Measurements from ENCODE around the gene LPP. TPM values are rescaled to one million over a fixed set of nuclear protein-coding genes. Genes with fewer than 3 reads are reported as not detected.

Gene LPP
- total RNA-seq, 1 experiment from 2014 or later = 148 TPM

DNA sequence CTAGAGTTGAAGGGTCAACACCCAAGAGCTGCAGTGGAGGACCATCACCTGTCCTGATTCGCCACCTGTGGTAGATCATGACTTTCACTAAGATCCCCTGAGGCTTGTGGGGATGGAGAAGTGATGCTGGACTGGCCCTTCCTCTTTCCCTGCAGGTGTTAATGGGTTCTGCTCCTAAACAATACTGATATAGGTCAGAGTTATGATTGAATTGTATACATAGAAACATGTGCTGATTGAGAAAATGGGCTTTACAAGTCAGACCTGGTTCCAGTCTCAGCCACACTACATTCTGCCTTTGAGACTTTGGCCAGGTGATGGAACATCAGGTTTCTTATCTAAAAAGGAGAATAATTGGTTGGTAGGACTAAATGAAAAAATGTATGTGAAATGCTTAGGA lies 598.9 kb downstream of the LPP start:
- Histone ChIP-seq H3K9me3 (ENCODE audit: insufficient read depth, low read depth) (no peaks in the 10 kb centered on the region), H3K79me2 (ENCODE audit: low read depth) (no peaks in the 10 kb centered on the region), H3F3A (ENCODE audit: insufficient read depth, low read depth) (no peaks in the 10 kb centered on the region), H4K20me1 (ENCODE audit: insufficient read depth) (no peaks in the 10 kb centered on the region), H3K4me2 (no peak overlapping the region), H3K27me3 (ENCODE audit: insufficient read depth, low read depth) (no peaks in the 10 kb centered on the region), H3K27ac (no peak overlapping the region), H3K4me1 (replicated peaks; ENCODE audit: insufficient read depth) (no peaks in the 10 kb centered on the region), H3K36me3 (ENCODE audit: low read depth) (no peaks in the 10 kb centered on the region), H3K9me2 (ENCODE audit: insufficient read depth) (no peaks in the 10 kb centered on the region), H2AFZ (no peak overlapping the region), H3K4me3 (no peak overlapping the region)
- POLR2A ChIA-PET (ENCODE audit: unreplicated experiment) = no interaction called here
- TF ChIP-seq, protein P1, sequence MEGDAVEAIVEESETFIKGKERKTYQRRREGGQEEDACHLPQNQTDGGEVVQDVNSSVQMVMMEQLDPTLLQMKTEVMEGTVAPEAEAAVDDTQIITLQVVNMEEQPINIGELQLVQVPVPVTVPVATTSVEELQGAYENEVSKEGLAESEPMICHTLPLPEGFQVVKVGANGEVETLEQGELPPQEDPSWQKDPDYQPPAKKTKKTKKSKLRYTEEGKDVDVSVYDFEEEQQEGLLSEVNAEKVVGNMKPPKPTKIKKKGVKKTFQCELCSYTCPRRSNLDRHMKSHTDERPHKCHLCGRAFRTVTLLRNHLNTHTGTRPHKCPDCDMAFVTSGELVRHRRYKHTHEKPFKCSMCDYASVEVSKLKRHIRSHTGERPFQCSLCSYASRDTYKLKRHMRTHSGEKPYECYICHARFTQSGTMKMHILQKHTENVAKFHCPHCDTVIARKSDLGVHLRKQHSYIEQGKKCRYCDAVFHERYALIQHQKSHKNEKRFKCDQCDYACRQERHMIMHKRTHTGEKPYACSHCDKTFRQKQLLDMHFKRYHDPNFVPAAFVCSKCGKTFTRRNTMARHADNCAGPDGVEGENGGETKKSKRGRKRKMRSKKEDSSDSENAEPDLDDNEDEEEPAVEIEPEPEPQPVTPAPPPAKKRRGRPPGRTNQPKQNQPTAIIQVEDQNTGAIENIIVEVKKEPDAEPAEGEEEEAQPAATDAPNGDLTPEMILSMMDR (conservative IDR thresholded peaks at IDR 0.05) = no peak
- no peak for TF ChIP-seq EZH2 (IDR thresholded peaks at IDR 0.05; ENCODE audit: low read depth)
- CTCF ChIA-PET = no interaction called here
- BruUV-seq (replicated peaks) = no TSS peak
- no peak for DNase-seq
- intact Hi-C loops (cut with micrococcal nuclease; ENCODE audit: unreplicated experiment) = loop anchor here (10.0 kb wide), 1 partner anchor 1008 kb away; the partner anchor contains the start of gene BCL6

- Histone ChIP-seq H4K20me1 (ENCODE audit: insufficient read depth) (no peaks in the 10 kb centered on the region), H3K27me3 (ENCODE audit: insufficient read depth, low read depth) (no peaks in the 10 kb centered on the region), H3K4me3 (no peak overlapping the region), H3K4me2 (no peak overlapping the region), H3K9me2 (ENCODE audit: insufficient read depth) (no peaks in the 10 kb centered on the region), H3K4me1 (replicated peaks; ENCODE audit: insufficient read depth) (no peaks in the 10 kb centered on the region), H3K9me3 (ENCODE audit: insufficient read depth, low read depth) (no peaks in the 10 kb centered on the region), H3F3A (ENCODE audit: insufficient read depth, low read depth) (no peaks in the 10 kb centered on the region), H2AFZ (no peak overlapping the region), H3K27ac (no peak overlapping the region), H3K79me2 (ENCODE audit: low read depth) (no peaks in the 10 kb centered on the region), H3K36me3 (ENCODE audit: low read depth) (no peaks in the 10 kb centered on the region)
- ChIA-PET POLR2A (ENCODE audit: unreplicated experiment) (no interaction called here), CTCF (no interaction called here)
- no TSS peak for BruUV-seq (replicated peaks)
- DNase-seq = no peak
- no peak for TF ChIP-seq EZH2 (IDR thresholded peaks at IDR 0.05; ENCODE audit: low read depth)
- TF ChIP-seq, protein P1 (conservative IDR thresholded peaks at IDR 0.05) = no peak
- intact Hi-C loops (cut with micrococcal nuclease; ENCODE audit: unreplicated experiment) = loop anchor here (10.0 kb wide), 1 partner anchor 1009 kb away; the partner anchor contains the start of gene BCL6
Measured at GRCh38 chr3:188754267-188754666, 600.3 kb downstream of the LPP start.

- intact Hi-C loops (cut with micrococcal nuclease; ENCODE audit: unreplicated experiment) = loop anchor here (10.0 kb wide), 1 partner anchor 1011 kb away; the partner anchor contains the start of gene BCL6
- BruUV-seq (replicated peaks) = no TSS peak
- H3K79me2 ChIP-seq (ENCODE audit: low read depth) = no peaks in the 10 kb centered on the region
- POLR2A ChIA-PET (ENCODE audit: unreplicated experiment) = interaction anchor here (0.6 kb wide), 1 partner anchor 192 kb away, joined by 3 read pairs; no protein-coding TSS in a partner anchor
- H2AFZ ChIP-seq = no peak overlapping the region
- CTCF ChIA-PET = no interaction called here
- H3K9me2 ChIP-seq (ENCODE audit: insufficient read depth) = no peaks in the 10 kb centered on the region
- H3K9me3 ChIP-seq (ENCODE audit: insufficient read depth, low read depth) = no peaks in the 10 kb centered on the region
- H3F3A ChIP-seq (ENCODE audit: insufficient read depth, low read depth) = no peaks in the 10 kb centered on the region
- no peak for DNase-seq
- H3K27me3 ChIP-seq (ENCODE audit: insufficient read depth, low read depth) = no peaks in the 10 kb centered on the region
- TF ChIP-seq EZH2 (IDR thresholded peaks at IDR 0.05; ENCODE audit: low read depth) = no peak
- TF ChIP-seq, protein P1 (conservative IDR thresholded peaks at IDR 0.05) = no peak
- no peaks in the 10 kb centered on the region for H3K36me3 ChIP-seq (ENCODE audit: low read depth)
- no peaks in the 10 kb centered on the region for H3K4me1 ChIP-seq (replicated peaks; ENCODE audit: insufficient read depth)
- H3K4me2 ChIP-seq = no peak overlapping the region
- no peaks in the 10 kb centered on the region for H4K20me1 ChIP-seq (ENCODE audit: insufficient read depth)
- no peak overlapping the region for H3K4me3 ChIP-seq
- no peak overlapping the region for H3K27ac ChIP-seq
Measured at GRCh38 chr3:188756241-188756640, 602.3 kb downstream of the LPP start.

Measured in PC-9 (cell line).